Neural cell (in vitro differentiated cells): ENCODE data around the gene ITGB7. TPM values are rescaled to one million over a fixed set of nuclear protein-coding genes. Genes with fewer than 3 reads are reported as not detected.

Experiments used
- H2AFZ ChIP-seq: fragments of 200-600, 300-800 bp; sonication (generic), shearing (Covaris generic); 2 replicates; pipeline ENCODE4 v1.6.0; 2014; ENCODE audit warnings: low read depth, mild to moderate bottlenecking, antibody characterized with exemption, low read length, moderate library complexity
- H3F3A ChIP-seq: fragments of 200-600 bp; shearing (Covaris generic); 2 replicates; pipeline ENCODE4 v1.6.1; 2016; ENCODE audit warnings: mild to moderate bottlenecking, moderate library complexity, mixed read lengths, antibody characterized with exemption, low read length; ENCODE audit not compliant: insufficient read depth, poor library complexity, severe bottlenecking
- H3K27ac ChIP-seq: fragments of 200-600, 300-800 bp; sonication (generic), shearing (Covaris generic); 2 replicates; pipeline ENCODE4 v1.5.1; 2014; ENCODE audit warnings: mild to moderate bottlenecking, low read length, moderate library complexity
- H3K27me3 ChIP-seq: fragments of 300-800, 200-600 bp; sonication (generic), shearing (Covaris generic); 2 replicates; pipeline ENCODE4 v1.6.0; 2014; ENCODE audit warnings: mild to moderate bottlenecking, low read depth, low read length, moderate library complexity; ENCODE audit not compliant: insufficient read depth
- H3K36me3 ChIP-seq: fragments of 300-800, 200-600 bp; sonication (generic), shearing (Covaris generic); 2 replicates; pipeline ENCODE4 v1.5.1; 2014; ENCODE audit warnings: mild to moderate bottlenecking, antibody characterized with exemption, low read length, moderate library complexity; ENCODE audit not compliant: insufficient read depth
- H3K4me2 ChIP-seq: fragments of 300-800, 200-600 bp; sonication (generic), shearing (Covaris generic); 2 replicates; pipeline ENCODE4 v1.6.0; 2014; ENCODE audit warnings: mild to moderate bottlenecking, low read length
- H3K4me3 ChIP-seq: fragments of 300-800, 200-600 bp; sonication (generic), shearing (Covaris generic); 2 replicates; pipeline ENCODE4 v1.5.1; 2014; ENCODE audit warnings: mild to moderate bottlenecking, low read length, moderate library complexity
- H3K79me2 ChIP-seq: fragments of 200-600 bp; shearing (Covaris generic); replicated peaks from 2 replicates; pipeline ENCODE4 v1.6.0; 2014; ENCODE audit warnings: mild to moderate bottlenecking, low read length, moderate library complexity; ENCODE audit not compliant: insufficient read depth
- H3K9ac ChIP-seq: fragments of 300-800, 200-600 bp; sonication (generic), shearing (Covaris generic); 2 replicates; pipeline ENCODE4 v1.6.1; 2016; ENCODE audit warnings: mild to moderate bottlenecking, low read length, mixed read lengths
- H3K9me2 ChIP-seq: fragments of 200-600 bp; shearing (Covaris generic); 2 replicates; pipeline ENCODE4 v1.6.1; 2016; ENCODE audit warnings: mild to moderate bottlenecking, low read length, mixed read lengths; ENCODE audit not compliant: insufficient read depth
- H3K9me3 ChIP-seq: fragments of 200-600, 300-800 bp; sonication (generic), shearing (Covaris generic); 2 replicates; pipeline ENCODE4 v1.6.1; 2016; ENCODE audit warnings: mild to moderate bottlenecking, mixed run types, low read length, moderate library complexity, mixed read lengths
- H4K20me1 ChIP-seq: fragments of 200-600 bp; shearing (Covaris generic); 2 replicates; pipeline ENCODE4 v1.6.1; 2016; ENCODE audit warnings: mild to moderate bottlenecking, mixed run types; ENCODE audit not compliant: insufficient read depth
- EP300 ChIP-seq: fragments of 450-650 bp; conservative IDR thresholded peaks from 2 replicates; pipeline ENCODE4 v1.6.1; 2014; ENCODE audit warnings: antibody characterized with exemption, mild to moderate bottlenecking, moderate library complexity; ENCODE audit not compliant: poor library complexity, severe bottlenecking
- EZH2 ChIP-seq: fragments of 200-600, 300-800 bp; shearing (Covaris generic), sonication (generic); IDR thresholded peaks from 2 replicates; pipeline ENCODE4 v1.6.1; 2014; ENCODE audit warnings: antibody characterized with exemption, low read length, borderline replicate concordance, mild to moderate bottlenecking; ENCODE audit not compliant: insufficient read depth, poor library complexity, severe bottlenecking
- MXI1 ChIP-seq: fragments of 450-650 bp; conservative IDR thresholded peaks from 2 replicates; pipeline ENCODE4 v1.6.1; 2014; ENCODE audit warnings: antibody characterized with exemption, mild to moderate bottlenecking; ENCODE audit not compliant: poor library complexity, severe bottlenecking
- POLR2AphosphoS5 ChIP-seq: IDR thresholded peaks from 2 replicates; pipeline ENCODE4 v1.6.1; 2012
- RAD21 ChIP-seq: fragments of 450-650 bp; conservative IDR thresholded peaks from 2 replicates; pipeline ENCODE4 v1.6.1; 2014; ENCODE audit warnings: antibody characterized with exemption, mild to moderate bottlenecking, moderate library complexity
- SMC3 ChIP-seq: fragments of 450-650 bp; conservative IDR thresholded peaks from 2 replicates; pipeline ENCODE4 v1.6.1; 2014; ENCODE audit warnings: antibody characterized with exemption, mild to moderate bottlenecking, moderate library complexity; ENCODE audit not compliant: poor library complexity
- TAF1 ChIP-seq: IDR thresholded peaks from 2 replicates; pipeline ENCODE4 v1.6.1; 2012; ENCODE audit warnings: low read depth
- polyA plus RNA-seq: library from polyadenylated mRNA; depleted of rRNA; stranded (reverse); fragments of >200 nt; gene quantifications from 2 replicates; pipeline ENCODE4 v1.2.3, GENCODE V29; 2014
- TF ChIP-seq, protein P1 (sequence below): IDR thresholded peaks from 2 replicates; pipeline ENCODE4 v1.6.1; 2012; ENCODE audit warnings: borderline replicate concordance
- TF ChIP-seq, protein P2 (sequence below): fragments of 450-650 bp; IDR thresholded peaks from 2 replicates; pipeline ENCODE4 v1.5.1; 2014; ENCODE audit warnings: antibody characterized with exemption, mild to moderate bottlenecking, moderate library complexity; ENCODE audit not compliant: poor library complexity, severe bottlenecking

Gene ITGB7
- polyA plus RNA-seq, 1 donor from 2014 or later, result not detected

DNA sequence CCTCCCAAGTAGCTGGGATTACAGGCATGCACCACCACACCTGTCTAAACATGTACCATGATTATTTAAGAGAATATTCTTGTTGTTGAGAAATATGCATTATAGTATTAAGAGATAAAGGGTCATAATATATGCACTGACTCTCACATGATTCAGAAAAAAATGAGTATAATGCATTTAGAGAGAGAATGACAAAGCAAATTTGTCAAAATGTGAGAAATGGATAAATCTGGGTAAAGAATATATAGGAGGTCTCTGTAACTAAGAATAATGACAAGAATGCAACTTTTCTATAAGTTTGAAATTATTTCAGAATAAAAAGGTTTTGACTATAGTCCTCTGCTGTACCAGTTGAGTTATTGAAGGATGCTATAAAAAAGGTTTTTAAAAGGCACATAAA, 54.7 kb downstream of the ITGB7 start:
- Histone ChIP-seq H3K9ac (no peak overlapping the region), H3K4me2 (no peak overlapping the region), H4K20me1 (no peaks in the 10 kb centered on the region), H3F3A (no peaks in the 10 kb centered on the region), H3K27ac (no peak overlapping the region), H3K9me2 (no peaks in the 10 kb centered on the region), H3K79me2 (no peaks in the 10 kb centered on the region), H3K9me3 (no peaks in the 10 kb centered on the region), H3K27me3 (no peaks in the 10 kb centered on the region), H2AFZ (no peak overlapping the region), H3K4me3 (no peak overlapping the region), H3K36me3 (no peaks in the 10 kb centered on the region)
- TF ChIP-seq EZH2, result no peak
- TF ChIP-seq POLR2AphosphoS5, result no peak
- TF ChIP-seq, protein P1, sequence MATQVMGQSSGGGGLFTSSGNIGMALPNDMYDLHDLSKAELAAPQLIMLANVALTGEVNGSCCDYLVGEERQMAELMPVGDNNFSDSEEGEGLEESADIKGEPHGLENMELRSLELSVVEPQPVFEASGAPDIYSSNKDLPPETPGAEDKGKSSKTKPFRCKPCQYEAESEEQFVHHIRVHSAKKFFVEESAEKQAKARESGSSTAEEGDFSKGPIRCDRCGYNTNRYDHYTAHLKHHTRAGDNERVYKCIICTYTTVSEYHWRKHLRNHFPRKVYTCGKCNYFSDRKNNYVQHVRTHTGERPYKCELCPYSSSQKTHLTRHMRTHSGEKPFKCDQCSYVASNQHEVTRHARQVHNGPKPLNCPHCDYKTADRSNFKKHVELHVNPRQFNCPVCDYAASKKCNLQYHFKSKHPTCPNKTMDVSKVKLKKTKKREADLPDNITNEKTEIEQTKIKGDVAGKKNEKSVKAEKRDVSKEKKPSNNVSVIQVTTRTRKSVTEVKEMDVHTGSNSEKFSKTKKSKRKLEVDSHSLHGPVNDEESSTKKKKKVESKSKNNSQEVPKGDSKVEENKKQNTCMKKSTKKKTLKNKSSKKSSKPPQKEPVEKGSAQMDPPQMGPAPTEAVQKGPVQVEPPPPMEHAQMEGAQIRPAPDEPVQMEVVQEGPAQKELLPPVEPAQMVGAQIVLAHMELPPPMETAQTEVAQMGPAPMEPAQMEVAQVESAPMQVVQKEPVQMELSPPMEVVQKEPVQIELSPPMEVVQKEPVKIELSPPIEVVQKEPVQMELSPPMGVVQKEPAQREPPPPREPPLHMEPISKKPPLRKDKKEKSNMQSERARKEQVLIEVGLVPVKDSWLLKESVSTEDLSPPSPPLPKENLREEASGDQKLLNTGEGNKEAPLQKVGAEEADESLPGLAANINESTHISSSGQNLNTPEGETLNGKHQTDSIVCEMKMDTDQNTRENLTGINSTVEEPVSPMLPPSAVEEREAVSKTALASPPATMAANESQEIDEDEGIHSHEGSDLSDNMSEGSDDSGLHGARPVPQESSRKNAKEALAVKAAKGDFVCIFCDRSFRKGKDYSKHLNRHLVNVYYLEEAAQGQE, result no peak
- TF ChIP-seq SMC3, result no peak
- TF ChIP-seq, protein P2, sequence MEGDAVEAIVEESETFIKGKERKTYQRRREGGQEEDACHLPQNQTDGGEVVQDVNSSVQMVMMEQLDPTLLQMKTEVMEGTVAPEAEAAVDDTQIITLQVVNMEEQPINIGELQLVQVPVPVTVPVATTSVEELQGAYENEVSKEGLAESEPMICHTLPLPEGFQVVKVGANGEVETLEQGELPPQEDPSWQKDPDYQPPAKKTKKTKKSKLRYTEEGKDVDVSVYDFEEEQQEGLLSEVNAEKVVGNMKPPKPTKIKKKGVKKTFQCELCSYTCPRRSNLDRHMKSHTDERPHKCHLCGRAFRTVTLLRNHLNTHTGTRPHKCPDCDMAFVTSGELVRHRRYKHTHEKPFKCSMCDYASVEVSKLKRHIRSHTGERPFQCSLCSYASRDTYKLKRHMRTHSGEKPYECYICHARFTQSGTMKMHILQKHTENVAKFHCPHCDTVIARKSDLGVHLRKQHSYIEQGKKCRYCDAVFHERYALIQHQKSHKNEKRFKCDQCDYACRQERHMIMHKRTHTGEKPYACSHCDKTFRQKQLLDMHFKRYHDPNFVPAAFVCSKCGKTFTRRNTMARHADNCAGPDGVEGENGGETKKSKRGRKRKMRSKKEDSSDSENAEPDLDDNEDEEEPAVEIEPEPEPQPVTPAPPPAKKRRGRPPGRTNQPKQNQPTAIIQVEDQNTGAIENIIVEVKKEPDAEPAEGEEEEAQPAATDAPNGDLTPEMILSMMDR, result no peak
- TF ChIP-seq EP300, result no peak
- no peak for TF ChIP-seq TAF1

DNA sequence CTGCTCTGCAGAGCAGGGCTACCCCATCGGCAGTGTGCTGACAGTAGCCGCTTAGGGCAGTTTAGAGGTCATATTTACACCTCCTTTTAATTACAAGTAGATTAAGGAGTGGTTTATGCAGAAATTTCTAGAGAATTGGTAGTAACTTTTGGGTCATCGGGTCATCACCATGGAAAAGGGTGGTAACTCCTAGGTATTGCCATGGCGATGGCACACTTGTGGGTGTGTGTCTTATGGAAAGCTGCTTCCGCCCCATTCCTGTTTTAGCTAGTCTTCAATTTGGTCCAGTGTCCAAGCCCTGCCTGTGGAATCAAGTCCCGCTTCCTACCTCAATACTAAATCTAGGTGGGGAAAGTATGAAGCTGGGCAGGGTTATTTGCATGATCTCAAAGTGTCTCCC, 56.0 kb downstream of the ITGB7 start:
- Histone ChIP-seq H3K27ac (no peak overlapping the region), H3K9me2 (no peaks in the 10 kb centered on the region), H3K4me3 (no peak overlapping the region), H2AFZ (no peak overlapping the region), H3K9me3 (no peaks in the 10 kb centered on the region), H3K79me2 (no peaks in the 10 kb centered on the region), H3K27me3 (no peaks in the 10 kb centered on the region), H3K9ac (no peak overlapping the region), H3K36me3 (no peaks in the 10 kb centered on the region), H3F3A (no peaks in the 10 kb centered on the region), H4K20me1 (no peaks in the 10 kb centered on the region), H3K4me2 (no peak overlapping the region)
- TF ChIP-seq RAD21 (no peak), MXI1 (no peak), POLR2AphosphoS5 (no peak), EZH2 (no peak), SMC3 (no peak), TAF1 (no peak), EP300 (no peak)
- TF ChIP-seq, protein P1, result no peak
- TF ChIP-seq, protein P2, result no peak
